WERI-Rb-1 (cell line): ENCODE measurements around the gene SEMA4F.

Experiments
- DNase-seq: peaks from one replicate; pipeline ENCODE4 v3.0.0-alpha.2; 2020
- H3K27ac ChIP-seq: fragments of 250-450 bp; sonication (Bioruptor Pico); 2 replicates; pipeline ENCODE4 v1.5.1; 2020; ENCODE audit warnings: mild to moderate bottlenecking, moderate library complexity
- H3K27me3 ChIP-seq: fragments of 250-450 bp; sonication (Bioruptor Pico); 2 replicates; pipeline ENCODE4 v1.5.1; 2021; ENCODE audit warnings: mild to moderate bottlenecking, low read depth, moderate library complexity; ENCODE audit not compliant: insufficient read depth, severe bottlenecking
- H3K36me3 ChIP-seq: fragments of 250-450 bp; sonication (Bioruptor Pico); 2 replicates; pipeline ENCODE4 v1.5.1; 2020; ENCODE audit warnings: mild to moderate bottlenecking, moderate library complexity
- H3K4me3 ChIP-seq: 2 replicates; pipeline ENCODE4 v1.5.1; 2011; ENCODE audit warnings: low read depth, mild to moderate bottlenecking, control low read depth, low read length
- H3K9me3 ChIP-seq: fragments of 250-450 bp; sonication (Bioruptor Pico); 2 replicates; pipeline ENCODE4 v1.5.1; 2021; ENCODE audit warnings: mild to moderate bottlenecking, moderate library complexity; ENCODE audit not compliant: severe bottlenecking
- TF ChIP-seq, protein P1 (sequence below): IDR thresholded peaks from 2 replicates; pipeline ENCODE4 v1.5.1; 2011; ENCODE audit warnings: low read depth, mild to moderate bottlenecking, control low read depth, inconsistent platforms, low read length

Gene SEMA4F

DNA sequence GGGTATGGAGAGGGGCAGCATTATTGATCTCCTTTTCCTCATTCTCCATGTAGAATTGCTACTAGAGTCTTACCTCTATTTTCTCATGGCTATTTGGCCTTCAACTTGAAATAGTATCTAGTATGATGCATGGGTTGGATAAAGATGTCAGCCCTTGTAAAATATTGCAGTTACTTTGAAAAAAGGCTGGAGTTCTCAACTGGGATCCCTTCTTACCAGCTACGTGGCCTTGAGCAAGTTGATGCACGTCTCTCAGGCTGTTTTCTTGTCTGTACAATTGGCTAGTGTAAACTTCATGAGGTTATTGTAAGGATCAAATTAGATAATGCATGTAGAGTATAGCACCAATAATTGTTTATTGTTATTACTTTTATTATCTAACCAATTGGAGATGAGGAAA lies 50.2 kb downstream of the SEMA4F start:
- Histone ChIP-seq H3K9me3 (no peaks in the 10 kb centered on the region), H3K27ac (no peak overlapping the region), H3K4me3 (no peak overlapping the region), H3K27me3 (no peaks in the 10 kb centered on the region), H3K36me3 (no peaks in the 10 kb centered on the region)
- no peak for DNase-seq
- TF ChIP-seq, protein P1, sequence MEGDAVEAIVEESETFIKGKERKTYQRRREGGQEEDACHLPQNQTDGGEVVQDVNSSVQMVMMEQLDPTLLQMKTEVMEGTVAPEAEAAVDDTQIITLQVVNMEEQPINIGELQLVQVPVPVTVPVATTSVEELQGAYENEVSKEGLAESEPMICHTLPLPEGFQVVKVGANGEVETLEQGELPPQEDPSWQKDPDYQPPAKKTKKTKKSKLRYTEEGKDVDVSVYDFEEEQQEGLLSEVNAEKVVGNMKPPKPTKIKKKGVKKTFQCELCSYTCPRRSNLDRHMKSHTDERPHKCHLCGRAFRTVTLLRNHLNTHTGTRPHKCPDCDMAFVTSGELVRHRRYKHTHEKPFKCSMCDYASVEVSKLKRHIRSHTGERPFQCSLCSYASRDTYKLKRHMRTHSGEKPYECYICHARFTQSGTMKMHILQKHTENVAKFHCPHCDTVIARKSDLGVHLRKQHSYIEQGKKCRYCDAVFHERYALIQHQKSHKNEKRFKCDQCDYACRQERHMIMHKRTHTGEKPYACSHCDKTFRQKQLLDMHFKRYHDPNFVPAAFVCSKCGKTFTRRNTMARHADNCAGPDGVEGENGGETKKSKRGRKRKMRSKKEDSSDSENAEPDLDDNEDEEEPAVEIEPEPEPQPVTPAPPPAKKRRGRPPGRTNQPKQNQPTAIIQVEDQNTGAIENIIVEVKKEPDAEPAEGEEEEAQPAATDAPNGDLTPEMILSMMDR, result no peak

DNA sequence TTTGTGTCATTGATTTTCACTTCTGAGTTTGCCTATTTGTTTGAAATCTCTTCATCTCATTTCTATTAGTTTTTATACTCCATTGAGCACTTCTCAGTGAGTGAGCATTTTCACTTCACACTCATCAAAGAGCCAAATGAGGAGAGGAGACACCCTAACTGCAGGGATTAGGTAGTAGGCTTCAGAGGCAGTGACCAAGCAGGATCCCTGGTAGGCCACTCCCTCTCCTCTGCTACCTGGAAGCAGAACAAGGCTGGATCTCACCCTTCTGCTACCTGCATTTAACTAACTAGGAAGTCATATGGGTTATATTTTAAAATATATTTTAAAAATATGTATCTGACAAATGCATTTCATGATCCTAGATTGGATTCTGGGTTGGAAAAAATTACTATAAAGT lies 52.7 kb downstream of the SEMA4F start:
- no peak overlapping the region for H3K27ac ChIP-seq
- no peaks in the 10 kb centered on the region for H3K9me3 ChIP-seq
- DNase-seq, result peak; percentile 30
- no peaks in the 10 kb centered on the region for H3K36me3 ChIP-seq
- H3K4me3 ChIP-seq, result no peak overlapping the region
- TF ChIP-seq, protein P1, result no peak
- H3K27me3 ChIP-seq, result no peaks in the 10 kb centered on the region

DNA sequence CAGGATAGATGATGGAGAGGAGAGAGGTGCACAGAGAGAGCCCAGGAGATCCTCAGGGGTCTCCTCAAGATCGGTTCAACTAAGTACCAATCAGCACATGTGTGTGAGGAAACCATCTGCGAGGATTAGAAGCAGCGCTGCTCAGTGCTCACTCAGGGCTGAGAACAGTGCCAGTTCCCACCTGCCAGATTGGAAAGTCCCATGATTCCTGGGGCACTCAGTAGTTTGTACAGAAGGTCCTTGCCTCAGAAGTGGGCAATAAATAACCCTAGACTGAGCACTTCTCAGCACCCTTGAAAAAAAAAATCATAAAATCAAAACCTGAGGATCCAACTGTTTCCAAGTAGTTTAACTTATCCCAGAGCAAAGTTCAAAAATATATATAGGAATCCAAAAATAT lies 53.8 kb downstream of the SEMA4F start:
- TF ChIP-seq, protein P1, result no peak
- no peak for DNase-seq
- H3K27me3 ChIP-seq, result no peaks in the 10 kb centered on the region
- no peak overlapping the region for H3K27ac ChIP-seq
- H3K9me3 ChIP-seq, result no peaks in the 10 kb centered on the region
- no peaks in the 10 kb centered on the region for H3K36me3 ChIP-seq
- H3K4me3 ChIP-seq, result no peak overlapping the region

DNA sequence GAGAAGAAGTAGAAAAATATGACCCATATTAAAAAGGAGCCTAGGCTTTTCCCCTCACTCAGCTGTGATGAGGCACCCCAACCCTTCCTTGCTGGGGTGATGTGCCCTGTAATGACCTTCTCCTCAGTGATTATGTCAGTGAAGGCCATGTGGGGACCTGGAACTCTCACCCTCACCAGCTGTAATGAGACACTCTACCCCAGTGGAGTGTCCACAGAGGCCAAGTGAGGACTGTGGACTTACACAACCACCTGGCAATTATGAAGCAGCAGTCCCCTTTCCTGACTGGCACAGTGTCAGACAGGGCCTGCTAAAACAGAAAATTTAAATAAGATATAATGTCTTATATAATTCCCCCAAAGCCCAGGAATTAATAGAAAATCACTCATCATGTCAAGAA lies 54.2 kb downstream of the SEMA4F start:
- Histone ChIP-seq H3K9me3 (no peaks in the 10 kb centered on the region), H3K27ac (no peak overlapping the region)
- DNase-seq, result no peak

DNA sequence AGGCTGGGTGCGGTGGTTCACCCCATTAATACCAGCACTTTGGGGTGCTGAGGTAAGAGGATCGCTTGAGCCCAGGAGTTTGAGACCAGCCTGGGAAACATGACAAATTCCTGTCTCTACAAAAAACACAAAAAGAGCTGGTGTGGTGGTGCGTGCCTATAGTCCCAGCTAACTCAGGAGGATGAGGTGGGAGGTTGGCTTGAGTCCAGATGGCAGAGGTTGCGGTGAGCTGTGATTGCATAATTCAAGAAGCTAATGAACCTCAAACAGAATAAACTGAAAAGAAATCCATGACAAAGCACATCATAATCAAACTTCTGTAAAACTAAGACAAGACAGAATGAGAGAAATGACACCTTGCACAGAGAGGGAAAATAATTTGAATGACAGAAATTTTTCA lies 54.8 kb downstream of the SEMA4F start:
- TF ChIP-seq, protein P1, result no peak
- Histone ChIP-seq H3K27ac (no peak overlapping the region), H3K36me3 (no peaks in the 10 kb centered on the region), H3K27me3 (no peaks in the 10 kb centered on the region), H3K4me3 (no peak overlapping the region), H3K9me3 (no peaks in the 10 kb centered on the region)
- no peak for DNase-seq

More for the DNA sequence above, 54.2 kb downstream of the SEMA4F start:
- Histone ChIP-seq H3K27me3 (no peaks in the 10 kb centered on the region), H3K4me3 (no peak overlapping the region), H3K36me3 (no peaks in the 10 kb centered on the region)
- TF ChIP-seq, protein P1, result no peak

DNA sequence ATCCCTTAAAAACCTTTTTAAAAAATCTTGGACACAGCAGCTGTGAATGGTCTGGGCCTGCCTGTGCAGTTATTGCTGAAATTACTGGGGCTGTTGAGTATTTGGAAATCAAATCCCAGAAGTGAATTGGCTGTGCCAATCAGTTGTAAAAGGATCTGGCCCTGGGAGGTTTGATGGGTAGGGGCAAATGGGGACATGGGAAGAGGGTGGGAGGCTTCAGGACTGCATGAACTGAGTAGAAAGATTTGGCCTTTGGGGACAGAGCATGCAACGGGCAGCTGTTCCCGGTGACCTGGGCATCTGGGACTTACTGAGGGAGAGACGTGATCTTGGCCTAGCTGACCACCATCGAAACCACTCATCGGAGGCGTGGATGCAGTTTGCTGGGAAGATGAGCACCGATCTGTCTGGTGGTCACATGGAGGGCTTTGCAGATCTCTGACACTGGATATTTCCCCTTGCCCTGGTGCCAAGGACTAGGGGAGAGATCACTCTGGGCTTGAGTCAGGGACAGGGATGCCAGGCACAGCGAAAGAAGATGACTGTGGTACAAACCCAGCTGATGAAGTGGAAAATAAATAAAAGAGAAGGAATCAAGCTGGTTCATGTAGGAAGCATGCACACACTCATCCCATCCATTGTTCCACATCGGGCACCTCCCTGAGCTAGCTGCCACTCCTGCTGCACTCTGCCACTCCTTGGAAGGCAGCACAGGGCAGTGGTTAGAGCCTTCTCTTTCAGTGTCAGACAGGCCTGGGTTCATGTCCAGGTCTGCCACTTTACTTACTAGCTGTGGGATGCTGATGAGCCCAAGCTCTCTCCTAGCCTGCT lies 58.4 kb downstream of the SEMA4F start:
- Histone ChIP-seq H3K36me3 (no peaks in the 10 kb centered on the region), H3K4me3 (no peak overlapping the region), H3K9me3 (no peaks in the 10 kb centered on the region), H3K27ac (no peak overlapping the region), H3K27me3 (no peaks in the 10 kb centered on the region)
- DNase-seq, result no peak
- TF ChIP-seq, protein P1, result no peak
